GM12878 (cell line): ENCODE data around the gene LAMB1.

Experiments
- CHD1 ChIP-seq: IDR thresholded peaks from 2 replicates; pipeline ENCODE4 v1.6.1; 2012; ENCODE audit warnings: low read depth, low read length, improper control_type of control experiment
- DPF2 ChIP-seq: fragments of 450-650 bp; IDR thresholded peaks from 2 replicates; pipeline ENCODE4 v1.6.1; 2017; ENCODE audit warnings: mild to moderate bottlenecking
- EZH2 ChIP-seq: IDR thresholded peaks from 2 replicates; pipeline ENCODE4 v1.6.1; 2012; ENCODE audit warnings: low read depth, mild to moderate bottlenecking, control low read depth, inconsistent platforms, low read length, borderline replicate concordance; ENCODE audit not compliant: control insufficient read depth
- HDAC2 ChIP-seq: fragments of 200-600 bp; sonication (generic); IDR thresholded peaks from 2 replicates; pipeline ENCODE4 v1.6.1; 2017
- POLR2AphosphoS2 ChIP-seq: IDR thresholded peaks from 2 replicates; pipeline ENCODE4 v1.6.1; 2011; ENCODE audit warnings: low read depth, mild to moderate bottlenecking, low read length, improper control_type of control experiment, moderate library complexity
- POLR2AphosphoS5 ChIP-seq: IDR thresholded peaks from 2 replicates; pipeline ENCODE4 v1.6.1; 2011; ENCODE audit warnings: mild to moderate bottlenecking, low read length, inconsistent platforms
- YY1 ChIP-seq: IDR thresholded peaks from 2 replicates; pipeline ENCODE4 v1.6.1; 2011; ENCODE audit warnings: low read depth, mild to moderate bottlenecking, low read length
- TF ChIP-seq, protein P1 (sequence below), 3 experiments: IDR thresholded peaks in 2 of 3; conservative IDR thresholded peaks in 1 of 3; 2 replicates each; pipeline ENCODE4 v1.5.1; 2011; ENCODE audit warnings: low read depth in 3 of 3, low read length in 3 of 3, mild to moderate bottlenecking in 3 of 3, control low read depth in 2 of 3, moderate library complexity in 2 of 3, inconsistent platforms in 1 of 3, mixed read lengths in 1 of 3; ENCODE audit not compliant: control insufficient read depth in 2 of 3, insufficient read depth in 1 of 3; ENCODE audit errors: extremely low read depth in 1 of 3
- TF ChIP-seq, protein P2 (sequence below): IDR thresholded peaks from 2 replicates; pipeline ENCODE4 v1.6.1; 2011; ENCODE audit warnings: mild to moderate bottlenecking, low read depth, low read length, moderate library complexity; ENCODE audit not compliant: insufficient replicate concordance
- TF ChIP-seq, protein P3 (sequence below): fragments of 450-650 bp; IDR thresholded peaks from 2 replicates; pipeline ENCODE4 v1.6.1; 2016; ENCODE audit warnings: mild to moderate bottlenecking, moderate library complexity, borderline replicate concordance
- TF ChIP-seq, protein P4 (sequence below): IDR thresholded peaks from 2 replicates; pipeline ENCODE4 v1.6.1; 2011; ENCODE audit warnings: low read depth, low read length, improper control_type of control experiment, borderline replicate concordance
- TF ChIP-seq, protein P5 (sequence below): IDR thresholded peaks from 2 replicates; pipeline ENCODE4 v1.6.1; 2012; ENCODE audit warnings: mild to moderate bottlenecking, low read depth, low read length

DNA sequence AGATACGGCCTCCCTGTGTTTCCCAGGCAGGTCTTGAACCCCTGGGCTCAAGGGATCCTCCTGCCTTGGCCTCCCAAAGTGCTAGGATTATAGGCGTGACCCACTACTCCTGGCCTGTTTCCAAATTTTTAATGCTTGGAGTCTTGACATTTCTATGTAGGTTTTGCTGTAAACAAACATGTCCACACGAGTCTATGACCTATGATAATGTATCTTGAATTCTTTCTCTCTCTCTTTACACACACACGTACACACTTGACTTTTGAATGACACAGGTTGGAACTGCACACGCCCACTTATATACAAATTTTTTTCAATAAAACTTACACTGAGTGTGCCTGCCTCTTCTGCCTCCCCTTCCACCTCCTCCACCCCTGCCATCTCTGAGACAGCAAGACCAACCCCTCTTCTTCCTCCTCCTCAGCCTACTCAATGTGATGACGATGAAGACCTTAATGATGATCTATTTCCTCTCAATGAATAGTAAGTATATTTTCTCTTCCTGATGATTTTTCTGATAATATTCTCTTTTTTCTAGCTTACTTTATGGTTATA is 44.1 kb upstream of the LAMB1 start:
- TF ChIP-seq, protein P1, sequence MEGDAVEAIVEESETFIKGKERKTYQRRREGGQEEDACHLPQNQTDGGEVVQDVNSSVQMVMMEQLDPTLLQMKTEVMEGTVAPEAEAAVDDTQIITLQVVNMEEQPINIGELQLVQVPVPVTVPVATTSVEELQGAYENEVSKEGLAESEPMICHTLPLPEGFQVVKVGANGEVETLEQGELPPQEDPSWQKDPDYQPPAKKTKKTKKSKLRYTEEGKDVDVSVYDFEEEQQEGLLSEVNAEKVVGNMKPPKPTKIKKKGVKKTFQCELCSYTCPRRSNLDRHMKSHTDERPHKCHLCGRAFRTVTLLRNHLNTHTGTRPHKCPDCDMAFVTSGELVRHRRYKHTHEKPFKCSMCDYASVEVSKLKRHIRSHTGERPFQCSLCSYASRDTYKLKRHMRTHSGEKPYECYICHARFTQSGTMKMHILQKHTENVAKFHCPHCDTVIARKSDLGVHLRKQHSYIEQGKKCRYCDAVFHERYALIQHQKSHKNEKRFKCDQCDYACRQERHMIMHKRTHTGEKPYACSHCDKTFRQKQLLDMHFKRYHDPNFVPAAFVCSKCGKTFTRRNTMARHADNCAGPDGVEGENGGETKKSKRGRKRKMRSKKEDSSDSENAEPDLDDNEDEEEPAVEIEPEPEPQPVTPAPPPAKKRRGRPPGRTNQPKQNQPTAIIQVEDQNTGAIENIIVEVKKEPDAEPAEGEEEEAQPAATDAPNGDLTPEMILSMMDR (IDR thresholded peaks at IDR 0.05 in 2 of 3, conservative IDR thresholded peaks at IDR 0.05 in 1 of 3; ENCODE audit: control insufficient read depth in 2 of 3, extremely low read depth in 1 of 3, insufficient read depth in 1 of 3, low read depth in 3 of 3, low read length in 3 of 3): no peak
- TF ChIP-seq POLR2AphosphoS2 (no peak), EZH2 (no peak), HDAC2 (no peak), POLR2AphosphoS5 (no peak), DPF2 (no peak), CHD1 (no peak), YY1 (no peak)
- TF ChIP-seq, protein P2, sequence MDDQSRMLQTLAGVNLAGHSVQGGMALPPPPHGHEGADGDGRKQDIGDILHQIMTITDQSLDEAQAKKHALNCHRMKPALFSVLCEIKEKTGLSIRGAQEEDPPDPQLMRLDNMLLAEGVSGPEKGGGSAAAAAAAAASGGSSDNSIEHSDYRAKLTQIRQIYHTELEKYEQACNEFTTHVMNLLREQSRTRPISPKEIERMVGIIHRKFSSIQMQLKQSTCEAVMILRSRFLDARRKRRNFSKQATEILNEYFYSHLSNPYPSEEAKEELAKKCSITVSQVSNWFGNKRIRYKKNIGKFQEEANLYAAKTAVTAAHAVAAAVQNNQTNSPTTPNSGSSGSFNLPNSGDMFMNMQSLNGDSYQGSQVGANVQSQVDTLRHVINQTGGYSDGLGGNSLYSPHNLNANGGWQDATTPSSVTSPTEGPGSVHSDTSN: no peak
- TF ChIP-seq, protein P3, sequence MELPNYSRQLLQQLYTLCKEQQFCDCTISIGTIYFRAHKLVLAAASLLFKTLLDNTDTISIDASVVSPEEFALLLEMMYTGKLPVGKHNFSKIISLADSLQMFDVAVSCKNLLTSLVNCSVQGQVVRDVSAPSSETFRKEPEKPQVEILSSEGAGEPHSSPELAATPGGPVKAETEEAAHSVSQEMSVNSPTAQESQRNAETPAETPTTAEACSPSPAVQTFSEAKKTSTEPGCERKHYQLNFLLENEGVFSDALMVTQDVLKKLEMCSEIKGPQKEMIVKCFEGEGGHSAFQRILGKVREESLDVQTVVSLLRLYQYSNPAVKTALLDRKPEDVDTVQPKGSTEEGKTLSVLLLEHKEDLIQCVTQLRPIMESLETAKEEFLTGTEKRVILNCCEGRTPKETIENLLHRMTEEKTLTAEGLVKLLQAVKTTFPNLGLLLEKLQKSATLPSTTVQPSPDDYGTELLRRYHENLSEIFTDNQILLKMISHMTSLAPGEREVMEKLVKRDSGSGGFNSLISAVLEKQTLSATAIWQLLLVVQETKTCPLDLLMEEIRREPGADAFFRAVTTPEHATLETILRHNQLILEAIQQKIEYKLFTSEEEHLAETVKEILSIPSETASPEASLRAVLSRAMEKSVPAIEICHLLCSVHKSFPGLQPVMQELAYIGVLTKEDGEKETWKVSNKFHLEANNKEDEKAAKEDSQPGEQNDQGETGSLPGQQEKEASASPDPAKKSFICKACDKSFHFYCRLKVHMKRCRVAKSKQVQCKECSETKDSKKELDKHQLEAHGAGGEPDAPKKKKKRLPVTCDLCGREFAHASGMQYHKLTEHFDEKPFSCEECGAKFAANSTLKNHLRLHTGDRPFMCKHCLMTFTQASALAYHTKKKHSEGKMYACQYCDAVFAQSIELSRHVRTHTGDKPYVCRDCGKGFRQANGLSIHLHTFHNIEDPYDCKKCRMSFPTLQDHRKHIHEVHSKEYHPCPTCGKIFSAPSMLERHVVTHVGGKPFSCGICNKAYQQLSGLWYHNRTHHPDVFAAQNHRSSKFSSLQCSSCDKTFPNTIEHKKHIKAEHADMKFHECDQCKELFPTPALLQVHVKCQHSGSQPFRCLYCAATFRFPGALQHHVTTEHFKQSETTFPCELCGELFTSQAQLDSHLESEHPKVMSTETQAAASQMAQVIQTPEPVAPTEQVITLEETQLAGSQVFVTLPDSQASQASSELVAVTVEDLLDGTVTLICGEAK: no peak
- TF ChIP-seq, protein P4, sequence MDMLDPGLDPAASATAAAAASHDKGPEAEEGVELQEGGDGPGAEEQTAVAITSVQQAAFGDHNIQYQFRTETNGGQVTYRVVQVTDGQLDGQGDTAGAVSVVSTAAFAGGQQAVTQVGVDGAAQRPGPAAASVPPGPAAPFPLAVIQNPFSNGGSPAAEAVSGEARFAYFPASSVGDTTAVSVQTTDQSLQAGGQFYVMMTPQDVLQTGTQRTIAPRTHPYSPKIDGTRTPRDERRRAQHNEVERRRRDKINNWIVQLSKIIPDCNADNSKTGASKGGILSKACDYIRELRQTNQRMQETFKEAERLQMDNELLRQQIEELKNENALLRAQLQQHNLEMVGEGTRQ: no peak
- TF ChIP-seq, protein P5, sequence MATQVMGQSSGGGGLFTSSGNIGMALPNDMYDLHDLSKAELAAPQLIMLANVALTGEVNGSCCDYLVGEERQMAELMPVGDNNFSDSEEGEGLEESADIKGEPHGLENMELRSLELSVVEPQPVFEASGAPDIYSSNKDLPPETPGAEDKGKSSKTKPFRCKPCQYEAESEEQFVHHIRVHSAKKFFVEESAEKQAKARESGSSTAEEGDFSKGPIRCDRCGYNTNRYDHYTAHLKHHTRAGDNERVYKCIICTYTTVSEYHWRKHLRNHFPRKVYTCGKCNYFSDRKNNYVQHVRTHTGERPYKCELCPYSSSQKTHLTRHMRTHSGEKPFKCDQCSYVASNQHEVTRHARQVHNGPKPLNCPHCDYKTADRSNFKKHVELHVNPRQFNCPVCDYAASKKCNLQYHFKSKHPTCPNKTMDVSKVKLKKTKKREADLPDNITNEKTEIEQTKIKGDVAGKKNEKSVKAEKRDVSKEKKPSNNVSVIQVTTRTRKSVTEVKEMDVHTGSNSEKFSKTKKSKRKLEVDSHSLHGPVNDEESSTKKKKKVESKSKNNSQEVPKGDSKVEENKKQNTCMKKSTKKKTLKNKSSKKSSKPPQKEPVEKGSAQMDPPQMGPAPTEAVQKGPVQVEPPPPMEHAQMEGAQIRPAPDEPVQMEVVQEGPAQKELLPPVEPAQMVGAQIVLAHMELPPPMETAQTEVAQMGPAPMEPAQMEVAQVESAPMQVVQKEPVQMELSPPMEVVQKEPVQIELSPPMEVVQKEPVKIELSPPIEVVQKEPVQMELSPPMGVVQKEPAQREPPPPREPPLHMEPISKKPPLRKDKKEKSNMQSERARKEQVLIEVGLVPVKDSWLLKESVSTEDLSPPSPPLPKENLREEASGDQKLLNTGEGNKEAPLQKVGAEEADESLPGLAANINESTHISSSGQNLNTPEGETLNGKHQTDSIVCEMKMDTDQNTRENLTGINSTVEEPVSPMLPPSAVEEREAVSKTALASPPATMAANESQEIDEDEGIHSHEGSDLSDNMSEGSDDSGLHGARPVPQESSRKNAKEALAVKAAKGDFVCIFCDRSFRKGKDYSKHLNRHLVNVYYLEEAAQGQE: no peak
